ENCODE data around the gene OR6B1.

DNA sequence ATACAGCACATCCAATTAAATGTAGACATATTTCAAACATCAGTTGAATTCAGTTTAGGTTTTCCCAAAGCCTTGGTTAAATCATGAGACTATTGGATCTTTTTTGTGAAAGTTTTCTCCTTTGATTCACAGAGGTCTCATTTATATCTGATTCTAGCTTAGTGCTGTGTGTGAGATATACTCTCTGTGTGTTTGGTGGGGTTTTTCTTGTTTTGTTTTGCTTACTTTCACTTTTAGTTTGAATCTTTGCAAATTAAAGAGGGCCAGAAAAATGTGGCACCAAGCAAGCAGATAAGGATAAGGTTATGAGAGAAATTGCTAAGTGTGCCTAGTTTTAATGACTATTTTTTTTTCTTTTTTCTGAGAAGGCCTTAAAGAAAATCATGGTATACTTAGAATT, 12.6 kb upstream of the OR6B1 start:
- TF ChIP-seq, protein P1, sequence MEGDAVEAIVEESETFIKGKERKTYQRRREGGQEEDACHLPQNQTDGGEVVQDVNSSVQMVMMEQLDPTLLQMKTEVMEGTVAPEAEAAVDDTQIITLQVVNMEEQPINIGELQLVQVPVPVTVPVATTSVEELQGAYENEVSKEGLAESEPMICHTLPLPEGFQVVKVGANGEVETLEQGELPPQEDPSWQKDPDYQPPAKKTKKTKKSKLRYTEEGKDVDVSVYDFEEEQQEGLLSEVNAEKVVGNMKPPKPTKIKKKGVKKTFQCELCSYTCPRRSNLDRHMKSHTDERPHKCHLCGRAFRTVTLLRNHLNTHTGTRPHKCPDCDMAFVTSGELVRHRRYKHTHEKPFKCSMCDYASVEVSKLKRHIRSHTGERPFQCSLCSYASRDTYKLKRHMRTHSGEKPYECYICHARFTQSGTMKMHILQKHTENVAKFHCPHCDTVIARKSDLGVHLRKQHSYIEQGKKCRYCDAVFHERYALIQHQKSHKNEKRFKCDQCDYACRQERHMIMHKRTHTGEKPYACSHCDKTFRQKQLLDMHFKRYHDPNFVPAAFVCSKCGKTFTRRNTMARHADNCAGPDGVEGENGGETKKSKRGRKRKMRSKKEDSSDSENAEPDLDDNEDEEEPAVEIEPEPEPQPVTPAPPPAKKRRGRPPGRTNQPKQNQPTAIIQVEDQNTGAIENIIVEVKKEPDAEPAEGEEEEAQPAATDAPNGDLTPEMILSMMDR (IDR thresholded peaks at IDR 0.05), result no peak
- no peak for TF ChIP-seq POLR2A (IDR thresholded peaks at IDR 0.05)

Data from body of pancreas (tissue), 4 donors.